ENCODE measurements around the gene AKT3.

AKT3 gene

GRCh38 chr1:243549791-243550190 is 300.3 kb downstream of the AKT3 start:
- DNase-seq (ENCODE audit: low read depth): peak; percentile 49
- no peak overlapping the region for H3K4me3 ChIP-seq (replicated peaks; ENCODE audit: low read depth, low read length)
- TF ChIP-seq CTCF (IDR thresholded peaks at IDR 0.05; ENCODE audit: low read length, missing control alignments): no peak

GRCh38 chr1:243549108-243549507 is 300.9 kb downstream of the AKT3 start:
- DNase-seq (ENCODE audit: low read depth): peak; percentile 56
- no peak overlapping the region for H3K4me3 ChIP-seq (replicated peaks; ENCODE audit: low read depth, low read length)
- TF ChIP-seq CTCF (IDR thresholded peaks at IDR 0.05; ENCODE audit: low read length, missing control alignments): no peak

- peak; percentile 10 for DNase-seq (ENCODE audit: low read depth)
- TF ChIP-seq CTCF (IDR thresholded peaks at IDR 0.05; ENCODE audit: low read length, missing control alignments): no peak
- H3K4me3 ChIP-seq (replicated peaks; ENCODE audit: low read depth, low read length): no peak overlapping the region
Observed at GRCh38 chr1:243548516-243548915, 301.5 kb downstream of the AKT3 start.

- DNase-seq (ENCODE audit: low read depth): no peak
- H3K4me3 ChIP-seq (replicated peaks; ENCODE audit: low read depth, low read length): no peak overlapping the region
- no peak for TF ChIP-seq CTCF (IDR thresholded peaks at IDR 0.05; ENCODE audit: low read length, missing control alignments)
Observed at GRCh38 chr1:243547891-243548290, 302.2 kb downstream of the AKT3 start.

GRCh38 chr1:243546457-243546856 is 303.6 kb downstream of the AKT3 start:
- no peak for DNase-seq (ENCODE audit: low read depth)
- no peak for TF ChIP-seq CTCF (IDR thresholded peaks at IDR 0.05; ENCODE audit: low read length, missing control alignments)
- H3K4me3 ChIP-seq (replicated peaks; ENCODE audit: low read depth, low read length): no peak overlapping the region

- DNase-seq (ENCODE audit: low read depth): no peak
- TF ChIP-seq CTCF (IDR thresholded peaks at IDR 0.05; ENCODE audit: low read length, missing control alignments): no peak
- no peak overlapping the region for H3K4me3 ChIP-seq (replicated peaks; ENCODE audit: low read depth, low read length)
Observed at GRCh38 chr1:243543501-243543900, 306.5 kb downstream of the AKT3 start.

- DNase-seq (ENCODE audit: low read depth): peak; percentile 7
- H3K4me3 ChIP-seq (replicated peaks; ENCODE audit: low read depth, low read length): no peak overlapping the region
- TF ChIP-seq CTCF (IDR thresholded peaks at IDR 0.05; ENCODE audit: low read length, missing control alignments): no peak
Observed at GRCh38 chr1:243542739-243543415, 307.2 kb downstream of the AKT3 start.
